A172 (cell line): ENCODE results near the gene FNDC3A. TPM values are rescaled to one million over a fixed set of nuclear protein-coding genes. Genes with fewer than 3 reads are reported as not detected.

Source experiments
- DNase-seq: peaks from one replicate; pipeline ENCODE4 v3.0.0-alpha.2; 2015; ENCODE audit warnings: low spot score
- total RNA-seq: library from RNA; depleted of rRNA; stranded (reverse); fragments of >200 nt; shearing (Covaris generic); gene quantifications from 2 replicates; pipeline ENCODE4 v1.2.3, GENCODE V29; 2014; rRNA removed

The FNDC3A gene
- 28.5 and 31.5 TPM in 2 replicates for total RNA-seq

- peak; percentile 69 for DNase-seq
Observed at GRCh38 chr13:48975856-48976575, at the start of gene FNDC3A. Gene FNDC3A, plus strand, starts transcription at chr13:48975912. Its CDS starts 30,279 bp downstream, at chr13:49006191.

- no peak for DNase-seq
Observed at GRCh38 chr13:48928757-48929430, 46.8 kb upstream of the FNDC3A start.

- DNase-seq: no peak
Observed at GRCh38 chr13:48930918-48931317, 44.8 kb upstream of the FNDC3A start.

- no peak for DNase-seq
Observed at GRCh38 chr13:48938308-48938943, 37.3 kb upstream of the FNDC3A start.

- DNase-seq: no peak
Observed at GRCh38 chr13:48939728-48940127, 36.0 kb upstream of the FNDC3A start.

GRCh38 chr13:48942131-48942530 is 33.6 kb upstream of the FNDC3A start:
- DNase-seq: peak; percentile 27

- DNase-seq: no peak
Observed at GRCh38 chr13:48944221-48944620, 31.5 kb upstream of the FNDC3A start.

GRCh38 chr13:48945626-48946025 is 30.1 kb upstream of the FNDC3A start:
- DNase-seq: no peak

- DNase-seq: no peak
Observed at GRCh38 chr13:48946163-48946562, 29.5 kb upstream of the FNDC3A start.

- no peak for DNase-seq
Observed at GRCh38 chr13:48949566-48950500, 25.9 kb upstream of the FNDC3A start.

GRCh38 chr13:48950501-48950875 is 25.2 kb upstream of the FNDC3A start:
- DNase-seq: peak; percentile 7

- DNase-seq: no peak
Observed at GRCh38 chr13:48954081-48954480, 21.6 kb upstream of the FNDC3A start.

- DNase-seq: no peak
Observed at GRCh38 chr13:48955536-48955935, 20.2 kb upstream of the FNDC3A start.

- DNase-seq: no peak
Observed at GRCh38 chr13:48961379-48961778, 14.3 kb upstream of the FNDC3A start.

GRCh38 chr13:48962281-48962680 is 13.4 kb upstream of the FNDC3A start:
- DNase-seq: no peak

GRCh38 chr13:48965736-48966135 is 10.0 kb upstream of the FNDC3A start:
- DNase-seq: no peak

- no peak for DNase-seq
Observed at GRCh38 chr13:48969685-48970084, 6.0 kb upstream of the FNDC3A start.

- DNase-seq: no peak
Observed at GRCh38 chr13:48973845-48974431, 1.8 kb upstream of the FNDC3A start.

- peak; percentile 41 for DNase-seq
Observed at GRCh38 chr13:48975101-48975855, 434 bp upstream of the FNDC3A start.

GRCh38 chr13:48976576-48977285 is 1.0 kb downstream of the FNDC3A start:
- DNase-seq: peak; percentile 54
